Fibroblast of gingiva (primary cell): ENCODE data around the gene ABHD16B.

Experiments used
- DNase-seq: peaks from one replicate; pipeline ENCODE4 v3.0.0-alpha.2; 2011; ENCODE audit warnings: low read depth

Gene ABHD16B

DNA sequence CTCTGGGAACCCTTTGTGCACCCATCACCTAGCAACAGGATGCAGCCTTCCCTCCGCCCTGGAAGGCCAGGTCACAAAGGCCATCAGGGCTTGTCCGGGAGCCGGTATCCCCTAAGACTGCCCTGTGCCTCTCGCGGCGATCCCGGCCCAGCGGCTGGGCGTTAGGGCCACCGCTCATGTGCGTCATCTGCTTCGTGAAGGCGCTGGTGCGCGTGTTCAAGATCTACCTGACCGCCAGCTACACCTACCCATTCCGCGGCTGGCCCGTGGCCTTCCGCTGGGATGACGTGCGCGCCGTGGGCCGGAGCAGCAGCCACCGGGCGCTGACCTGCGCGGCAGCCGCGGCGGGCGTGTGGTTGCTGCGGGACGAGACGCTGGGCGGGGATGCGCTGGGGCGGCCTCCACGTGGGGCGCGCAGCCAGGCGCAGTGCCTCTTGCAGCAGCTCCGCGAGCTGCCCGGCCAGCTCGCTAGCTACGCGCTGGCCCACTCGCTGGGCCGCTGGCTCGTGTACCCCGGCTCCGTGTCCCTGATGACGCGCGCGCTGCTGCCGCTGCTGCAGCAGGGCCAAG, at the start of gene ABHD16B:
ABHD16B (plus strand) TSS at position 134 of the 570 bp plus-strand sequence; CDS start at position 177, 43 bp downstream.
- no peak for DNase-seq

DNA sequence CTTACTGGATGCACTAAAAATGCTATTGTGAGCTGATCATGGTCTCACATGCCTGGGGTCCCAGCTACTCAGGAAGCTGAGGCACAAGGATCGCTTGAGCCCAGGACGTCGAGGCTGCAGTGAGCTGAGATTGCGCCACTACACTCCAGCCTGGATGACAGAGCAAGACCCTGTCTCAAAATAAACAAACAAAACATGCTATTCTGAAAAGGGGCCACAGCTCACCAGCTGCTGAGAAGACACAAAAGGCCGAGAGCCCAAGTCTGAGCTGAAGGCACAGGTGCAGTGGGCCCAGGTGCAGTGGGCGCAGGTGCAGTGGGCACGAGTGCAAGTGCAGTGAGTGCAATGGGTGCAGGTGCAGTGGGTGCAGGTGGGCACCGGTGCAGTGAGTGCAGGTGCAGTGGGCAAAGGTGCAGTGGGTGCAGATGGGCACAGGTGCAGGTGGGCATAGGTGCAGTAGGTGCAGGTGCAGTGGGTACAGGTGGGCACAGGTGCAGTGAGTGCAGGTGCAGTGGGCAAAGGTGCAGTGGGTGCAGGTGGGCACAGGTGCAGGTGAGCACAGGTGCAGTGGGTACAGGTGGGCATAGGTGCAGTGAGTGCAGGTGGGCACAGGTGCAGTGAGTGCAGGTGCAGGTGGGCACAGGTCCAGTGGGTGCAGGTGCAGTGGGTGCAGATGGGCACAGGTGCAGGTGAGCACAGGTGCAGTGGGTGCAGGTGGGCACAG, 46.2 kb upstream of the ABHD16B start:
- DNase-seq, result no peak

DNA sequence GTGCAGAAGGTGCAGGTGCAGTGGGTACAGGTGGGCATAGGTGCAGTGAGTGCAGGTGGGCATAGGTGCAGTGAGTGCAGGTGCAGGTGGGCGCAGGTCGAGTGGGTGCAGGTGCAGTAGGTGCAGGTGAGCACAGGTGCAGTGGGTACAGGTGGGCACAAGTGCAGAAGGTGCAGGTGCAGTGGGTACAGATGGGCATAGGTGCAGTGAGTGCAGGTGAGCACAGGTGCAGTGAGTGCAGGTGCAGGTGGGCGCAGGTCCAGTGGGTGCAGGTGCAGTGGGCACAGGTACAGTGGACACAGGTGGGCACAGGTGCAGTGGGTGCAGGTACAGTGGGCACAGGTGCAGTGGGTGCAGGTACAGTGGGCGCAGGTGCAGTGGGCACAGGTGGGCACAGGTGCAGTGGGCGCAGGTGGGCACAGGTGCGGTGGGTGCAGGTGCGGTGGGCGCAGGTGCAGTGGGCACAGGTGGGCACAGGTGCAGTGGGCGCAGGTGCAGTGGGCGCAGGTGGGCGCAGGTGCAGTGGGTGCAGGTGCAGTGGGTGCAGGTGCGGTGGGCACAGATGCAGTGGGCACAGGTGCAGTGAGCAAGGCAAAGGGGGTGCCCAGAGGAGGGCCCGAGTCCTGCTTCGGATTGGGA, 45.6 kb upstream of the ABHD16B start:
- DNase-seq, result no peak

DNA sequence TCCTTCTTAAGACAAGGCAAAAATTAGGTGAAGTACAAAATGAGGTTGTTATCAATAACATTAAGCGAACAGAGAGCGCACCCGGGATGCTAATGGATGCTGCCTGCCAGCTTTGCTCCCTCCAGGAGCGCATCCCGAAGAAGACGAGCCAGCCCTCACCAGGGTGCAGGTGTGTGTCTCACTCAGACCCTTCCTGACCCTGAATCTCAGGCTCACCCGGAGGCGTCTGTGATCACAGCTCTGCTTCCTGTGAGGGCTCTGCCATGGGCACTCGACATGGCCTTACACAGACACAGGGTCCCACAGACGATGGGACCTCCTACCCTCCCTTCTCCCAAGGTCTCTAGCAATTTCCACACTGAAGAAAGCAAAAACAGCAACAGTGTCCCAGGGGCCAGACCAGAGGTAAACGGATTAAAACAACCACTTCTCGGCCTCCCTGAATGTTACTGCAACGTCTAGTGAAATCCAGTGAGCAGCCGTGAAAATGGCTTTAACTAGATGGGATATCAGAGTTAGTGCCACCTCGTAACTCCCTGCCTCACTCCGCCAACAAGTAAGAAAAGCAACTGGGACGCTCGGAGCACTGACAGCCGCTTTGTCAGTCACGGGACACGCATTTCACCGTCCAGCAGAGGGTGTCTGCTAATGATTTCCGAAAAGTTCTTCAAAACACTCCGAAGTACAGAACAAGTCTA, 41.9 kb upstream of the ABHD16B start:
- peak; percentile 22 for DNase-seq

DNA sequence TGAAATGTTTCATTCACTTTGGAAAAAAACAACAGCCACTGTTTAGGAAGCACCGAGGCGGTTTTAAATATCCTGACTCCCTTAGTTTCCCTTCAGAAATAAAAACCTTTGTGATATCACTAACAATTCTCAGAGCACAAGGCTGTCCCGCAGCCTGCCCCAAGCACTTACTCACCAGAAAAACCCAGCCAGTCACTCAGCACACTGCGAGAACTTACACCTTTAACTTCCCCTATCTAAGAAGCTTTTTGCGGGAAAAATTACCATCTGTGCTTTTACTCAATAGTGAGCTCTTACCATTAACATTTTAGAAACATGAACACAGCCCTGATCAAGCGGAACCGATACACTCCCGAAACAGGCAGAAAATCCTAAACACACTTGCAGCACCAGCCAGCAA, 39.5 kb upstream of the ABHD16B start:
- no peak for DNase-seq

DNA sequence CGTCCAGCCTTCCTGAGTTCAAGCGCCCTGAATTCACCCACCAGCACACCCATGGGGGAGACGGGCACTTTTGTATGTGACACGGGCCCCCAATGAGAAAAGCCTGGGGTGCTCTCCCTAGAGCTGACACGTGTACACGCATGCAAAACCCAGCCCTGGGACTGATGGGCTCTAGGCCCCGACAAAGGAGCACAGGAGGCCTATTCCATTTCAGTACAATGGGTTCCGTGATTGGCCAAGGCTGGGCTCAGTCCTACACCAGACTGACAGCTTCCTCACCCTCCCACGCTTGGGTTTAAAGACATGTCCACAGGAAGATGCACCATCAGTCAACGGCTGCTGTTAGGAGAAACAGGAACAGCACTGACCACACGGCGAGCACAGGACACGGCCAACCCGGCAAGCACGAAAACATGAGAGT, 39.0 kb upstream of the ABHD16B start:
- no peak for DNase-seq

DNA sequence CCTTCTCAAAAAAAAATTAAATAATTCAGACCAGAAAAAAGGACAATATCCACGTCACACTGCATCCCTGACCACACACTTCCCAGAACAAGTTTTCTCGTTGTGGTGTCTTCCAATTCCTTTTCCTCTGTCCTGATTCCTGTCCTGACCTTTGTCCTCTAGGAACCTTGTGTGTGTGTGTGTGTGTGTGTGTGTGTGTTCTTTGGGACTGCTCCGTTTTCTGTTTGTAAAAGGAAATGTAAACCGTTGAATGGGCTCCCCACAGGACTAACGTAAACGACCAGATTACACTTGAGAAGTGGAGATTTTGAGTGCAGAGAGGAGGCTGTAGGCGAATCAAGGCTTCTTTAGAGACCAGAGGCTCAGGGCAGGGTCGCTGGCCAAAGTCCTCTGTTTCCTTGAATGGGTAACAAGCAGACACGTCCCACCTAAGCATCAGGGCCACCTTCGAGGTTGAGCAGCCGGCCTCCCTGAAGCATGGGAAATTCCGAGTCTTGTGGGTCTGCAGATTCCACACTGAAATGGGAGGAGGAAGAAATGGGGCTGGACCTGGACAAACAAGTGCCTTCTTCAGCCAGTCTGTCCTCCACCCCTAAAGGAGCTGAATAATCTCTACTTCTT, 37.5 kb upstream of the ABHD16B start:
- DNase-seq, result no peak

DNA sequence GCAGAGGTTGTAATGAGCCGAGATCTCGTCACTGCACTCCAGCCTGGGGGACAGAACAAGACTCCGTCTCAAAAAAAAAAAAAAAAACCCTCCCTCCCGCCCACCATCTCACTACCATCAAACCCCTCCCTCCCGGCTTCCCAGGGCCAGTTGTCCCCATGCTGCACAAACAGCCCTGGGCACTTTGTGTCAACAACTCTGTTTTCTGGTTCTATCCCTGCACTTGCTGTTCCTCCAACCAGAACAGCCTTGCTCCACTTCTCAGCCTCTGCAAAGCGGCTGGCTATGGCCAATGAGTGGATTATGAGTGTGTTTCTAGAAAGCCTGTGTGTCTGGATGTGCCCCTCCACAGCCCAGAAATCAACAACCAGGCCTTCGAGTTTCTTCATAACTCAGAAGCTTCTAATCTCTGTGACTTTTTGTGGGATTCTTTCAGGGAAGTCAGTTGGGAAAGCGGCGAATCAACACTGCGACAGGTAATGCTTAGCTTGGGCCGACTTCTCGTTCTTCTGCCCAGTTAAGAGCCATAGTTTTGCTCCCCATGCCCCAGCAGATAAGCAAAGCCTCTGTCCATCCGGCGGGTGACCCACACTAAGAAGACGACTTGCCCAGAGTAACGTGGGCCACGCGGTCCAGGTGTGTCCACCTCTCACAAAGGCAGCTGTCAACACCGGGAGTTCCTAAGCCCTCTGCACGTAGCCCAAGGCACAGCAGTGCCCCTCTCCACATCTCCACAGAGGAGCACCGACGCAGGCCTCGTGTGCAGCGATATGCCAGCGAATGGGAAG, 35.8 kb upstream of the ABHD16B start:
- DNase-seq, result no peak

DNA sequence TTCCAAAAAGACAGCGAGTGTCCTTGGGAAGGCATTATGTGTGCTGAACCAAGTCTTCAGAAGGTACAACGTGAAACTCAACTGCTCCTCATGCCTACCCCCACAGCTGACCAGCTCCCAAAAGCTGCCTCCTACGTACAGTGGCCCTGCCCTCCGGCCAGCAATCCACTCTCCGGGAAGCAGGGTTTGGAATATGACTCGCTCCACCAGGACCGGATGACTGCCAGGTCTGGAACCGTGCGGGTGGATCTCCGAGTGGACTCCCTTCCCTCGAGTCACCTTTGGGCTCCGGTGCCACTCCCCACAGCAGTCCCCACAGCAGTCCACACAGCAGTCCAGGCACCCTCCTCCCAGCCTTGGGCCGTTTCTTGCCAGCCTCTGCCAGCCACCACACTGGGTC, 34.5 kb upstream of the ABHD16B start:
- DNase-seq, result no peak

DNA sequence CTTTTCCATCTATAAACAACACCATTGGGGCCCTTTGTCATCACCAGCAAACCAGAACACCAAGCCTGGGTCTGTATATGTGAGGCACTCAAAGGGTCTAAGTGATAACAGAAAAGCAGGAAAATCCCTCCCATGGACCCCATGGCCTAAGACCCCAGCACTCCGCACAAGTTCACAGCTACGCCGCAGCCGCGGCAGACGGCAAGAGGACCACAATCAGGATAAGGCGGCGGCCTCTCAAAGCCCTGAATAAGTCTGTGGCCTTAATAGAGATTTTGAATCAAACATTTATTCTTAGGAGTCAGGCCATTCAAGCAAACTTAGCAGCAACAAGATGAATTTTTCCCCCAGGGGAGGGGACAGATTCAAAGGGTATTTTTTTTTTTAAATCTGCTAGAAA, 33.2 kb upstream of the ABHD16B start:
- DNase-seq, result no peak

DNA sequence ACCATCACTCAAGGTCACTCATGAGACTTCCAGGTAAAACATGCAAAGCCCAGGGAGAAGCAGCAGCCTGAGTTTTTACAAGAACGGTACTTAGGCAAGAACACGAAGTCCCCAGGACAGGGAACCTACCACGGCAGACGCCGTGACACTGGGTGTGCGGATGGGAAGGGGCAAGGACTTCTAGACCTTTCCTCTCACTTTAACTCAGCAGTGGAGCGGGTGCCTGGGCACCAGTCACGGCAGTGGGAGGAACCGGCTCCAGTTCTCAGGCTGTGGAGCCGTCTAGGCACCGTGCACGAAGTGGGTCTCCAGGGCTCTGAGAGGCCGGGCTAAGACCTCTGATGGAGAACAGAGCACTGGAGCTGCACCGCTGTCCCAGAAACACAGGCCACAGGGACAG, 32.8 kb upstream of the ABHD16B start:
- DNase-seq, result no peak

DNA sequence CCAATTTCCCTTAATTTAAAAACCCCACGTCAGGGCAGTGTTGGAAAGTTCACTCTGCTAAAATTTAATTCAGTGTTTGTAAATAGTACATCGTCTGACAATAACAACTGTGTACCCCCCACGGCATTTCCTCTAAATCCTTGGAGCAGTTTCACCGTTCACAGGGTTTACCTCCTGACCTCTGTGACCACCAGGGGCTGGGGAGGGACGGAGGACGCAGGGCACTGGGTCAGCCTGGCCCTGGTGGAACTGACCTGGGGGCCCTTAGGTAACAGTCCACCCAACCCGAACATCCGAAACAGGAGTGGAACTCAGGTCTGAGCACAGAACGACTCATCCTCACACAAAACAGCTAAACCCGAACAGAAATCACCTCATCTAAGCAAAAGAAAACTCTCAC, 32.3 kb upstream of the ABHD16B start:
- no peak for DNase-seq

DNA sequence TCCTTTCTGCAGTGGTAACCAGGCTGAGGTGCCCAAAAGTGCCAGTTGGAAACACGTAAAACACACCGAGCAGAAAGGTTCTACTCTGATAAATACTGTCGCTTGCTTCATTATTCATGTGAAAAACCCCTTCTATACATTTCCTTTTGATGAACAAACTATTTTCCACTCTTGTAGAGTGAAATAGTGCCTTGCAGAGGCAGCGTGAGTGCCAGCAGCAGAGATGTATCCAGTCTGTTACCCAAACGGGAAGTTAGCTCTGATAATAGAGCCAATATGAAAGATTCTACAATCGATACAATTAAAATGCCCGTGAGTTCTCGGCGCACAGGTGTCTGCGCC, 31.7 kb upstream of the ABHD16B start:
- DNase-seq, result no peak

DNA sequence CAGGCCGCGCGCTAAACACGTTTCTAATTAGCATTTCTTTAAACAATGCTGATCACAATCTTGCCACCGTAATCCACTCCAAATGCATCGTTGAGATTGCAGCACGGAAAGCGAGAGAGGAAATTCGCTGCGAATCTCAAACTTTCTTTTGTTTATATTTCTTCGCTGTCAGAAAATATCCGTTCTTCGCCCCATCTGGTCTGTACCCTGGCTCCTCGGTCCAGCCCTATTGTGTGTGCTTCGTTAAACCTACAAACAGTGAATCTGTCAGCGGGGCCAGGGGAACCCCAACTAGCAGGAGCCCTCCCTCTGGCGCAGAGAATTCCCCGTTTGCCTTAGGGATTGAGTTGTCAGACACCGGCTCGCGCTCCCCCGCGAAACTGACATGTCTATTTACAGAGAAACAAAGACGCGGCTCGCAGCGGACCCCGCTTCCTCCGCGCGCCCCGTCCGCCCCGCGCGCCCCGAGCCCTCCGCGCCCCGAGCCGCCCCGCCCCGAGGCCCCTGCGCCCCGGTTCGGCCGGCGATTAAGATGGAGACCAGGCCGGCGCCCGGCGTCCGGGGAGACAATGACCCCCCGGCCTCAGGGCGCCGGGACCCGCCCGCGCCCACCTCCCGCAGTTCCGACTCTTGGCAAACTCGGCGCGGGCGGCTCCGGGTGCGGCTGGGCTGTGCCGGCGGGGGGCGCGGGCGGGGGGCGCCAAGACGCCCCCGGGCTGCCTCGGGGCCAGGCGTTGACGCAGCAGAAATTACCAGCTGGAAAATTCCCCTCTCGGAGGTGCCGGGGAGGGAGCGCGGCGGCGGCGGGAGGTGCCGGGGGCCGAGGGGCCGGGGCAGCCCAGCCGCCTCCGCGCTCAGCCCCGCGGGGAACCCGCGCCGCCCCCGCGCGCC, 31.1 kb upstream of the ABHD16B start:
- no peak for DNase-seq

DNA sequence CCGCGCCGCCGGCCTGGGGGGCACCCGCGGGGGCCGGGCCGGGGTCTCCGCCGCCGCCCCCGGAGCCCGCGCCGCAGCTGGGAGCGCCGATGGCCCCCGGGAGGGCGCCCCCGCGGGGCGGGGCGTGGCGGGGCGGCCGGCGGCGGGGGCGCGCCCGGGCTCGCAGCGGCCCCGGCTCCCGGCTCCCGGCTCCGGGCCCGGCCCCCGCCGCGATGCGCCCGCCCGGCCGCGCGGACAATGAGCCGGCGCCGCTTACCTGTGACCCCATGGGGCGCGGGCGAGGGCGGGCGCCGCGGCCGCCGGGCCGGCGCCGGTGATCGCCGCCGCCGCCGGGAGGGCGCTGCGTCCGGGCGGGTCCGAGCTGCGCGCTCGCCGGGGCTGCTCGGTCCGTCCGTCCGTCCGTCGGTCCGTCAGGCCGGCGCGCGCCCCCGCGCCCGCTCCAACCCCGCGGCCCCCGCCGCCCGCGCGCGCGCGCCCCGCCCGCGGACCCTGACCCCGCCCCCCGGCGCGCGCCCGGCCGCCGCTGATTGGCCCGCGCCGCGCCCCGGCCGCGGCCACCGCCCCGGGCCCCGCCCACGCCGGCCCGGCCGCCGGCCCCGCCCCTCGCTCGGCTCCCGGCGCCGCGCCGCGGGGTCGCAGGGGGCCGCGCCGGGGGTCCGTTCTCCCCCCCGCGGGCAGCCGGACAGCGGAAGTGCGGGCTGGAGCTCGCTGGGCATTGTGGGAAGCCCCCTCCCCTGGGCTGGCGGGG, 30.3 kb upstream of the ABHD16B start, which contains the start of gene ZBTB46:
ZBTB46 (minus strand) TSS at position 424 of the 748 bp plus-strand sequence. CDS start 40,507 bp downstream, outside the sequence.
- DNase-seq, result peak; percentile 32

DNA sequence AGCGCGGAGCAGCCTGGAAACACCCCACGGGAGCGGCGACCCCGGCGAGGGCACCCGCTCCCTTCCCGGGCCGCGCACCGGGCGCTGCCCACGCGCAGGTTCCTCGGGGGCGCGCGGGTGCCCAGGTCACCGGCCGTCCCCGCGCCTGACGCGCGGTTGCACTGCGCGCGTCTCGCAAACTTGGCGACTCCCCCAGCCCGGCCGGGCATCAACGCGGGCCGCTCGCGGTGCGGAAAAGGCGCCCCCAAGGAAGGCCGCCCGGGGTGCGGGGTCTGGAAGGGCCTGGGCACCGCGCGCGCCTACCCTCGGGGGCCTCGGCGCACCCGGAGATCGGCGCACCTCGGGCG, 29.7 kb upstream of the ABHD16B start:
- DNase-seq, result no peak

DNA sequence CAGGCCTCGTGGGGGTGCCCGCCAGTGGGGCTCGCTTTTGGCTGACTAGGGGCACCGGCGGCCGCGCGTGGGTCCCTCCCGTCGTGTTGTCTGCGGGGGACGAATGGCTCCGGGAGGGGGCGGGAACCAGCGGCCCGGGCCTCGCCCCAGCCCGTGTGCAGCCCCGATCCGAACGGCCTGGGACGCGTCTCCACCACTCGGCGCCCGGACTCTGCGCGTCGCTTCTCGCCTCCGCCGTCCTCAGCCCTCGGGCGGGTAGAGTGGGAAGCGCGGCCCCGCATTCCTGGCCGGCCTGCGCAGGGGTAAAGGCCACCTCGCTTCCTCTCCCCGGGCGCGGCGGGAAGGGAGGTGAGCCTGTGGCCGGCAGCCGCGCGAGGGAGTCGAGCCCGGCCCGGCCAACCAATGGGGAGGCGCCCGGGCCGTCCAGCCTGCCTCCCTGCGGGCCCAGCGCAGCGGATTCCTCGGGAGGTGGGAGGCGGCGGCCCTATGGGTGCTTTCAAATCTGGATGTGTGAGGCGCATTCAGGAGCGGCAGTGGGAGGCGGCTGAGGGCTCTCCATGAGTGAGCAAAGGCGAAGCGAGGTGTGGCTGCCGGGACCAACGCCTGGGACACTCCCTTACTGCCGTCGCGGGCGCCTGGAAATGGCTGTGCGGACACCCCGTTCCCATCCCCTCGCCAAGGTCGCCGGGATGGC, 29.2 kb upstream of the ABHD16B start:
- DNase-seq, result no peak

DNA sequence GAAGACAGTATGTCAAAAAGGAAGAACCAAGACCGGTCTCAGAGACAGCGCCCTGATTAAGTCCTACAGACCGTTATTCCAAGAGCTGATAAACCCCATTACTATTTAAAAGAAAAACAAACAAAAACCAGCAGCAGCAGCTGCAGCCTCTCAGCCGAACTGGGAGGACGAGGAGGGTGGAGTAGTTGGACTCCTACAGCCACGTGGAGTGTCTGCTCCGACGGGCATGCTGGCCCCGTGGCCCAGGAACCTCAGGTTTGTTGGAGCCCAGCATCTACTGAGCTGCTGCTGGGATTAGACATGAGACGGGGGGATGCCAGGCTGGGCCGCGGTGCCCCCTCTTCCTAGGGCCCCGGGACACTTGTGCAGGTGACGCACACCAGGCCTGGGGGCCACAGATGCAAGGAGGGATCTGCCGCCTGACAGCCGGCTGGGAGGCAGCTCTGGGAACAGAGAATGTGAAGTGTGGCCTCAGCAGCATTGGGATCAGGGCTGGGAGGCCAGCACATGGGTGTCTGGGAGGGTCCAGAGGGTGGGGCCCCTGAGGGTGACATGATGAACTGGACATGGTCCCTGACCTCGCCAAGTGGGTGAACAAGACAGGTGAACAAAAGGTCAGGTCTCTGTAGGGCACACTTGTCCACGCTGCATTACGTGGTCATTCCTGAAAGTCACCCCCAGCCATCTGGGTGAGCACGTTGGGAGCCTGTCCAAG, 27.4 kb upstream of the ABHD16B start:
- DNase-seq, result peak; percentile 22

DNA sequence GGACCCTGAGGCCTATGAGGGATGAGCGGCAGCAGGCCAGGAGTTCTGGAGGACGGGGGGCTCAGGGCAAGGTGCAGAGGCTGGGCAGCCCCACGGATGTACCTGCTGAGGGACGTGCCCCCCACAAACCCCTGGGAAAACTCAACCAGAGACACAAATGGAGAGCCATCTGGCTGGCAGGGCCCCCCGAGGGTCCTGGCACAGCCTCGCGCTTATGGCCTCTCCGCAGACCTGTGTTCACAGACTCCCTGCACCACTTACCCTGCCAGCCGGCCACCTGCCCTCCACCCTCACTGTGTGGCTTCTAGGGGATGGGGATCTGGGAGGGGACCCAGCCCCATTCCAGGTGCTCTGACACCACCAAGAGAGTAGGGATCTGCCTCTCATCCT, 26.8 kb upstream of the ABHD16B start:
- no peak for DNase-seq
